Esophagus squamous epithelium (tissue), 5 donors: Measurements from ENCODE around the gene EPB41L4B. TPM values are rescaled to one million over a fixed set of nuclear protein-coding genes. Genes with fewer than 3 reads are reported as not detected.

Experiments used
- DNase-seq: peaks from one replicate; lab custom pipeline; 2025; lab: John Stamatoyannopoulos, UW
- H3K27ac ChIP-seq, 4 donors: fragments of 200-600 bp; sonication (generic); one replicate each; pipeline ENCODE4 v1.5.1; 2016 to 2019; ENCODE audit warnings: mild to moderate bottlenecking in 1 of 4
- H3K27me3 ChIP-seq, 4 donors: fragments of 200-600 bp; sonication (generic); 1 replicate in 3 of 4; 2 replicates in 1 of 4; pipeline versions ENCODE4 v1.5.1 to v1.6.0; 2017 to 2021; ENCODE audit warnings: antibody characterized with exemption in 1 of 4
- H3K36me3 ChIP-seq, 3 donors: fragments of 200-600 bp; sonication (generic); one replicate each; pipeline ENCODE4 v1.5.1; 2016 to 2019
- H3K4me1 ChIP-seq, 3 donors: fragments of 200-600 bp; sonication (generic); one replicate each; pipeline ENCODE4 v1.5.1; 2017 to 2019
- H3K4me3 ChIP-seq, 4 donors: fragments of 200-600 bp; sonication (generic); 1 replicate in 3 of 4; 2 replicates in 1 of 4; pipeline ENCODE4 v1.5.1; 2016 to 2019; ENCODE audit warnings: mild to moderate bottlenecking in 2 of 4, moderate library complexity in 1 of 4
- H3K9me3 ChIP-seq, 3 donors: fragments of 200-600 bp; sonication (generic); one replicate each; pipeline ENCODE4 v1.5.1; 2016 to 2019
- CTCF ChIP-seq, 6 experiments: fragments of 450-650 bp in 4 of 6; fragments of 200-600 bp in 2 of 6; sonication (generic) in 2 of 6; IDR thresholded peaks; one replicate each; pipeline ENCODE4 v1.5.1; 2016 to 2019; ENCODE audit warnings: antibody characterized with exemption in 6 of 6, mild to moderate bottlenecking in 4 of 6, moderate library complexity in 4 of 6
- POLR2A ChIP-seq, 4 donors: fragments of 450-650 bp; IDR thresholded peaks; one replicate each; pipeline ENCODE4 v1.6.1; 2017; ENCODE audit warnings: antibody characterized with exemption in 4 of 4, mild to moderate bottlenecking in 4 of 4, moderate library complexity in 3 of 4
- WGBS, 2 donors: methylation state at CpG; one replicate each; pipeline ENCODE4 v1.1.5; 2018; 5-methylcytosine and 5-hydroxymethylcytosine counted together
- intact Hi-C: fragments of 100-400 bp; cut with DNase I; formaldehyde crosslinking; loops from one replicate; pipeline ENCODE4 v1.15.0; 2022
- total RNA-seq, 4 donors: library from RNA; depleted of rRNA; stranded (reverse); fragments of >200 nt; gene quantifications; one replicate each; pipeline ENCODE4 v1.1.0, GENCODE V29; 2016
- donor health status: DM: yes; HTN: yes; CAD: no.

The EPB41L4B gene
- total RNA-seq, 4 donors from 2014 or later, result 0.45 to 3.8 (median 1.8) TPM

- no peaks in the 10 kb centered on the region for H3K9me3 ChIP-seq
- DNase-seq, result no peak
- peaks cover 0 to 19% (median 0%) of the 10 kb centered on the region in 3 donors for H3K4me1 ChIP-seq
- TF ChIP-seq CTCF (IDR thresholded peaks at IDR 0.05) (no peak), POLR2A (IDR thresholded peaks at IDR 0.05) (no peak)
- H3K27ac ChIP-seq, result no peak overlapping the region
- H3K27me3 ChIP-seq, result peaks cover 0 to 30% (median 0%) of the 10 kb centered on the region in 4 donors
- H3K36me3 ChIP-seq, result no peaks in the 10 kb centered on the region
- no peak overlapping the region for H3K4me3 ChIP-seq
- intact Hi-C loops, result no loop called here
- 77 to 82% methylated on average over 5 of the region's 5 CpGs for WGBS, 2 donors
These were observed 51.0 kb downstream of the EPB41L4B start for GRCh38 chr9:109269839-109270238.

- 50 to 52% methylated on average over 3 of the region's 3 CpGs for WGBS, 2 donors
- no peak for DNase-seq
- intact Hi-C loops, result no loop called here
- Histone ChIP-seq H3K4me3 (no peak overlapping the region), H3K36me3 (no peaks in the 10 kb centered on the region), H3K27me3 (peaks cover 0 to 30% (median 0%) of the 10 kb centered on the region in 4 donors), H3K9me3 (no peaks in the 10 kb centered on the region), H3K27ac (no peak overlapping the region), H3K4me1 (peaks cover 0 to 12% (median 0%) of the 10 kb centered on the region in 3 donors)
- TF ChIP-seq CTCF (IDR thresholded peaks at IDR 0.05), result no peak
These were observed 51.8 kb downstream of the EPB41L4B start for GRCh38 chr9:109269081-109269480.

- H3K4me1 ChIP-seq, result peaks cover 0 to 10% (median 0%) of the 10 kb centered on the region in 3 donors
- no peak for TF ChIP-seq POLR2A (IDR thresholded peaks at IDR 0.05)
- TF ChIP-seq CTCF (IDR thresholded peaks at IDR 0.05), result no peak
- no peak overlapping the region for H3K4me3 ChIP-seq
- DNase-seq, result no peak
- H3K27me3 ChIP-seq, result peaks cover 0 to 20% (median 0%) of the 10 kb centered on the region in 4 donors
- no peak overlapping the region for H3K27ac ChIP-seq
- no peaks in the 10 kb centered on the region for H3K9me3 ChIP-seq
- intact Hi-C loops, result no loop called here
- 95% methylated on average over 3 of the region's 3 CpGs for WGBS, 2 donors
- H3K36me3 ChIP-seq, result no peaks in the 10 kb centered on the region
These were observed 53.3 kb downstream of the EPB41L4B start for GRCh38 chr9:109267555-109267954.

GRCh38 chr9:109264877-109265587 lies 55.8 kb downstream of the EPB41L4B start:
- Histone ChIP-seq H3K4me3 (no peak overlapping the region), H3K27me3 (peaks cover 0 to 17% (median 0%) of the 10 kb centered on the region in 4 donors), H3K36me3 (no peaks in the 10 kb centered on the region), H3K27ac (no peak overlapping the region), H3K9me3 (no peaks in the 10 kb centered on the region), H3K4me1 (peaks cover 0 to 10% (median 0%) of the 10 kb centered on the region in 3 donors)
- intact Hi-C loops, result no loop called here
- no peak for TF ChIP-seq CTCF (IDR thresholded peaks at IDR 0.05)
- no peak for TF ChIP-seq POLR2A (IDR thresholded peaks at IDR 0.05)
- WGBS, 2 donors, result 42 to 55% methylated on average over 10 to 13 of the region's 13 CpGs
- DNase-seq, result no peak

GRCh38 chr9:109263358-109263757 lies 57.5 kb downstream of the EPB41L4B start:
- Histone ChIP-seq H3K36me3 (no peaks in the 10 kb centered on the region), H3K9me3 (no peaks in the 10 kb centered on the region), H3K27ac (no peak overlapping the region), H3K4me3 (no peak overlapping the region), H3K4me1 (peaks cover 0 to 10% (median 0%) of the 10 kb centered on the region in 3 donors), H3K27me3 (peaks cover 0 to 20% (median 0%) of the 10 kb centered on the region in 4 donors)
- intact Hi-C loops, result no loop called here
- TF ChIP-seq CTCF (IDR thresholded peaks at IDR 0.05) (no peak), POLR2A (IDR thresholded peaks at IDR 0.05) (no peak)
- no peak for DNase-seq
- 83 to 93% methylated on average over 3 of the region's 3 CpGs for WGBS, 2 donors
